ENCODE results near the gene SFI1.

SFI1 gene

GRCh38 chr22:31647066-31647465 is 150.7 kb downstream of the SFI1 start:
- no peak for DNase-seq

- DNase-seq: no peak
These were observed 151.4 kb downstream of the SFI1 start for GRCh38 chr22:31647523-31648320.

- DNase-seq: no peak
These were observed 154.1 kb downstream of the SFI1 start for GRCh38 chr22:31650391-31650790.

GRCh38 chr22:31651664-31652063 is 155.3 kb downstream of the SFI1 start:
- no peak for DNase-seq

GRCh38 chr22:31652088-31652487 is 155.8 kb downstream of the SFI1 start:
- DNase-seq: no peak

GRCh38 chr22:31652911-31653684 is 156.8 kb downstream of the SFI1 start:
- DNase-seq: no peak

- no peak for DNase-seq
These were observed 157.6 kb downstream of the SFI1 start for GRCh38 chr22:31653944-31654343.

- DNase-seq: no peak
These were observed 158.1 kb downstream of the SFI1 start for GRCh38 chr22:31654408-31654807.

GRCh38 chr22:31659246-31659645 is 162.9 kb downstream of the SFI1 start:
- DNase-seq: no peak

GRCh38 chr22:31660860-31661341 is 164.6 kb downstream of the SFI1 start:
- peak in 1 of 2 donors; percentile 29 for DNase-seq

- peak; percentile 96 to 97 for DNase-seq
These were observed 165.7 kb downstream of the SFI1 start, which contains the start of gene PISD for GRCh38 chr22:31661851-31662667. Gene PISD, minus strand, starts transcription at chr22:31662215. Its CDS starts 7 bp downstream, at chr22:31662208.

DNA sequence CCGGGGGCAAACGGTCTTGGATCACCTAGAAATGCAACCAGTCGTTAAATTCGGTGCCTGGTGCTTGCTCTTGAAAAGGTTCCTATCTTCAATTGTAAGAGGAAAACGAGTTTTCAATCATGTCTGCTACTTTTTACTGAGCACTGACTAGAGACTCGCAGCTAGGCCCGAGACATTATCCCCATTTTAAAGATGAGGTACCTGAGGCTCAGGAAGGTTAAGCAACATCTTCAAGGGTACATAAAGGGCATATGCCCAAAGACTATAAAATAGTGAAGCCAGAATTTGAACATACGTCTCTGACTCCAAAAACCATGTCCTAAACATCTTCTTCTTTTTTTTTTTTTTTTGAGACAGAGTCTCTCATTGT is 166.3 kb downstream of the SFI1 start:
- DNase-seq: no peak

Measured in CD4-positive, alpha-beta T cell treated with Interleukin-4 for 1 hour (primary cell).